WTC11 (cell line): ENCODE data around the gene HEPHL1.

Source experiments
- ELF4 ChIP-seq: sonication (generic); formaldehyde crosslinking; IDR thresholded peaks from 2 replicates; pipeline ENCODE4 v1.8.1; 2022; ENCODE audit warnings: low read depth, mild to moderate bottlenecking, moderate library complexity, missing genetic modification reagents
- NR2C2 ChIP-seq: sonication (generic); formaldehyde crosslinking; IDR thresholded peaks from 2 replicates; pipeline ENCODE4 v1.8.0; 2022; ENCODE audit warnings: mild to moderate bottlenecking, missing genetic modification reagents
- SMAD3 ChIP-seq: sonication (generic); formaldehyde crosslinking; IDR thresholded peaks from 2 replicates; pipeline ENCODE4 v1.8.0; 2022; ENCODE audit warnings: missing genetic modification reagents, mild to moderate bottlenecking, borderline replicate concordance
- ZNF121 ChIP-seq: sonication (generic); formaldehyde crosslinking; IDR thresholded peaks from 2 replicates; pipeline ENCODE4 v1.8.0; 2023; ENCODE audit warnings: missing genetic modification reagents
- ZNF232 ChIP-seq: sonication (generic); formaldehyde crosslinking; IDR thresholded peaks from 2 replicates; pipeline ENCODE4 v1.8.0; 2022; ENCODE audit warnings: mild to moderate bottlenecking, missing genetic modification reagents
- ZNF263 ChIP-seq: sonication (generic); formaldehyde crosslinking; IDR thresholded peaks from 2 replicates; pipeline ENCODE4 v1.8.1; 2022; ENCODE audit warnings: low read depth, mild to moderate bottlenecking, moderate library complexity, missing genetic modification reagents
- TF ChIP-seq, protein P1 (sequence below): fragments of 200-600 bp; IDR thresholded peaks from 2 replicates; pipeline ENCODE4 v1.8.0; 2022; ENCODE audit warnings: antibody characterized with exemption
- TF ChIP-seq, protein P2 (sequence below): sonication (generic); formaldehyde crosslinking; IDR thresholded peaks from 2 replicates; pipeline ENCODE4 v1.8.1; 2023; ENCODE audit warnings: mild to moderate bottlenecking, missing genetic modification reagents, moderate library complexity
- TF ChIP-seq, protein P3 (sequence below): sonication (generic); formaldehyde crosslinking; IDR thresholded peaks from 2 replicates; pipeline ENCODE4 v1.8.1; 2023; ENCODE audit warnings: mild to moderate bottlenecking, missing genetic modification reagents, moderate library complexity
- TF ChIP-seq, protein P4 (sequence below): sonication (generic); formaldehyde crosslinking; IDR thresholded peaks from 2 replicates; pipeline ENCODE4 v1.8.0; 2022; ENCODE audit warnings: mild to moderate bottlenecking, missing genetic modification reagents
- TF ChIP-seq, protein P5 (sequence below): sonication (generic); formaldehyde crosslinking; conservative IDR thresholded peaks from 2 replicates; pipeline ENCODE4 v1.8.1; 2023; ENCODE audit warnings: mild to moderate bottlenecking, low read depth, missing genetic modification reagents, moderate library complexity

DNA sequence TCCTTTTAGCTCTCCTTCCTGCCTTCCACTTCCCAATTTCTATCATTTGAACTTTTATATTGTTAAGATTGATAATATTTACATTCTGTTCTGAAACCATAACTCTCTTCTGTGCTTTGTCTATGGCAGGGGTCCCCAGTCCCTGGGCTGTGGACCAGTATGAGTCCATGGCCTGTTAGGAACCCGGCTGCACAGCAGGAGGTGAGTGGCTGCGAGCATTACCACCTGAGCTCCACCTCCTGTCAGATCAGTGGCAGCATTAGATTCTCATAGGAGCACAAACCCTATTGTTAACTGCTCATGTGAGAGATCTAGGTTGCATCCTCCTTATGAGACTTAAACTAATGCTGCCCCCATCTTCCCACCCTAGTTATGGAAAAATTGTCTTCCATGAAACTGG, 48.4 kb upstream of the HEPHL1 start:
- TF ChIP-seq, protein P1, sequence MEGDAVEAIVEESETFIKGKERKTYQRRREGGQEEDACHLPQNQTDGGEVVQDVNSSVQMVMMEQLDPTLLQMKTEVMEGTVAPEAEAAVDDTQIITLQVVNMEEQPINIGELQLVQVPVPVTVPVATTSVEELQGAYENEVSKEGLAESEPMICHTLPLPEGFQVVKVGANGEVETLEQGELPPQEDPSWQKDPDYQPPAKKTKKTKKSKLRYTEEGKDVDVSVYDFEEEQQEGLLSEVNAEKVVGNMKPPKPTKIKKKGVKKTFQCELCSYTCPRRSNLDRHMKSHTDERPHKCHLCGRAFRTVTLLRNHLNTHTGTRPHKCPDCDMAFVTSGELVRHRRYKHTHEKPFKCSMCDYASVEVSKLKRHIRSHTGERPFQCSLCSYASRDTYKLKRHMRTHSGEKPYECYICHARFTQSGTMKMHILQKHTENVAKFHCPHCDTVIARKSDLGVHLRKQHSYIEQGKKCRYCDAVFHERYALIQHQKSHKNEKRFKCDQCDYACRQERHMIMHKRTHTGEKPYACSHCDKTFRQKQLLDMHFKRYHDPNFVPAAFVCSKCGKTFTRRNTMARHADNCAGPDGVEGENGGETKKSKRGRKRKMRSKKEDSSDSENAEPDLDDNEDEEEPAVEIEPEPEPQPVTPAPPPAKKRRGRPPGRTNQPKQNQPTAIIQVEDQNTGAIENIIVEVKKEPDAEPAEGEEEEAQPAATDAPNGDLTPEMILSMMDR: no peak
- TF ChIP-seq NR2C2: no peak
- TF ChIP-seq, protein P2, sequence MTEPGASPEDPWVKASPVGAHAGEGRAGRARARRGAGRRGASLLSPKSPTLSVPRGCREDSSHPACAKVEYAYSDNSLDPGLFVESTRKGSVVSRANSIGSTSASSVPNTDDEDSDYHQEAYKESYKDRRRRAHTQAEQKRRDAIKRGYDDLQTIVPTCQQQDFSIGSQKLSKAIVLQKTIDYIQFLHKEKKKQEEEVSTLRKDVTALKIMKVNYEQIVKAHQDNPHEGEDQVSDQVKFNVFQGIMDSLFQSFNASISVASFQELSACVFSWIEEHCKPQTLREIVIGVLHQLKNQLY (CRISPR knock-in tag): no peak
- no peak for TF ChIP-seq ELF4
- TF ChIP-seq ZNF263: no peak
- TF ChIP-seq ZNF121: no peak
- TF ChIP-seq, protein P3, sequence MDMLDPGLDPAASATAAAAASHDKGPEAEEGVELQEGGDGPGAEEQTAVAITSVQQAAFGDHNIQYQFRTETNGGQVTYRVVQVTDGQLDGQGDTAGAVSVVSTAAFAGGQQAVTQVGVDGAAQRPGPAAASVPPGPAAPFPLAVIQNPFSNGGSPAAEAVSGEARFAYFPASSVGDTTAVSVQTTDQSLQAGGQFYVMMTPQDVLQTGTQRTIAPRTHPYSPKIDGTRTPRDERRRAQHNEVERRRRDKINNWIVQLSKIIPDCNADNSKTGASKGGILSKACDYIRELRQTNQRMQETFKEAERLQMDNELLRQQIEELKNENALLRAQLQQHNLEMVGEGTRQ: no peak
- TF ChIP-seq SMAD3: no peak
- TF ChIP-seq, protein P4, sequence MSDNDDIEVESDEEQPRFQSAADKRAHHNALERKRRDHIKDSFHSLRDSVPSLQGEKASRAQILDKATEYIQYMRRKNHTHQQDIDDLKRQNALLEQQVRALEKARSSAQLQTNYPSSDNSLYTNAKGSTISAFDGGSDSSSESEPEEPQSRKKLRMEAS (CRISPR knock-in tag): no peak
- TF ChIP-seq, protein P5, sequence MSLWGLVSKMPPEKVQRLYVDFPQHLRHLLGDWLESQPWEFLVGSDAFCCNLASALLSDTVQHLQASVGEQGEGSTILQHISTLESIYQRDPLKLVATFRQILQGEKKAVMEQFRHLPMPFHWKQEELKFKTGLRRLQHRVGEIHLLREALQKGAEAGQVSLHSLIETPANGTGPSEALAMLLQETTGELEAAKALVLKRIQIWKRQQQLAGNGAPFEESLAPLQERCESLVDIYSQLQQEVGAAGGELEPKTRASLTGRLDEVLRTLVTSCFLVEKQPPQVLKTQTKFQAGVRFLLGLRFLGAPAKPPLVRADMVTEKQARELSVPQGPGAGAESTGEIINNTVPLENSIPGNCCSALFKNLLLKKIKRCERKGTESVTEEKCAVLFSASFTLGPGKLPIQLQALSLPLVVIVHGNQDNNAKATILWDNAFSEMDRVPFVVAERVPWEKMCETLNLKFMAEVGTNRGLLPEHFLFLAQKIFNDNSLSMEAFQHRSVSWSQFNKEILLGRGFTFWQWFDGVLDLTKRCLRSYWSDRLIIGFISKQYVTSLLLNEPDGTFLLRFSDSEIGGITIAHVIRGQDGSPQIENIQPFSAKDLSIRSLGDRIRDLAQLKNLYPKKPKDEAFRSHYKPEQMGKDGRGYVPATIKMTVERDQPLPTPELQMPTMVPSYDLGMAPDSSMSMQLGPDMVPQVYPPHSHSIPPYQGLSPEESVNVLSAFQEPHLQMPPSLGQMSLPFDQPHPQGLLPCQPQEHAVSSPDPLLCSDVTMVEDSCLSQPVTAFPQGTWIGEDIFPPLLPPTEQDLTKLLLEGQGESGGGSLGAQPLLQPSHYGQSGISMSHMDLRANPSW (CRISPR knock-in tag): no peak
- no peak for TF ChIP-seq ZNF232
